Measurements from ENCODE around the gene LGALS3.

The LGALS3 gene

DNA sequence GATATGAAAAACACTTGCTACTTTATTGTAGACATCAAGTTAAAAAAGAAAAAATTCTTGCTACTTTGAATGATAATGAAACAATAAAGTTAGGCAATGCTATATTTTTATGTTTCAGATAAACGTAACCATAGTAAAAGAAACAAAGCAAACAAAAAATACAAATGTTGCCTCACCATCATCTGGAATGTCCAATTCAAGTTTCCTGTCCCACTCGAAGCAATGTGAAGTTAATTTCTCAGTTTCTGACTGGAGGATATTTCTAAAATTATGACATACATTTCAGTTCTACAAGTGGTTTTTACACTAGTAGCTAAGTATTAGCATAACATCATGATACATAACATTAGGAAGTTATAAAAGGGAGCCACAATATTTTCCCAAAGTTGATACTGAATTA lies 41.5 kb downstream of the LGALS3 start:
- DNase-seq (ENCODE audit: low read depth, low spot score): no peak
- no peak for TF ChIP-seq CTCF (IDR thresholded peaks at IDR 0.05; ENCODE audit: low read depth, low read length)
- H3K4me3 ChIP-seq (ENCODE audit: low read depth, low read length): no peak overlapping the region
- in situ Hi-C loops (cut with HindIII; ENCODE audit: low sequenced_read_pairs): no loop called here

- TF ChIP-seq CTCF (IDR thresholded peaks at IDR 0.05; ENCODE audit: low read depth, low read length): no peak
- no peak overlapping the region for H3K4me3 ChIP-seq (ENCODE audit: low read depth, low read length)
- in situ Hi-C loops (cut with HindIII; ENCODE audit: low sequenced_read_pairs): no loop called here
- no peak for DNase-seq (ENCODE audit: low read depth, low spot score)
Measured at GRCh38 chr14:55180006-55180405, 51.0 kb downstream of the LGALS3 start.

GRCh38 chr14:55180434-55180833 lies 51.4 kb downstream of the LGALS3 start:
- TF ChIP-seq CTCF (IDR thresholded peaks at IDR 0.05; ENCODE audit: low read depth, low read length): no peak
- no peak overlapping the region for H3K4me3 ChIP-seq (ENCODE audit: low read depth, low read length)
- DNase-seq (ENCODE audit: low read depth, low spot score): peak; percentile 15
- in situ Hi-C loops (cut with HindIII; ENCODE audit: low sequenced_read_pairs): no loop called here

DNA sequence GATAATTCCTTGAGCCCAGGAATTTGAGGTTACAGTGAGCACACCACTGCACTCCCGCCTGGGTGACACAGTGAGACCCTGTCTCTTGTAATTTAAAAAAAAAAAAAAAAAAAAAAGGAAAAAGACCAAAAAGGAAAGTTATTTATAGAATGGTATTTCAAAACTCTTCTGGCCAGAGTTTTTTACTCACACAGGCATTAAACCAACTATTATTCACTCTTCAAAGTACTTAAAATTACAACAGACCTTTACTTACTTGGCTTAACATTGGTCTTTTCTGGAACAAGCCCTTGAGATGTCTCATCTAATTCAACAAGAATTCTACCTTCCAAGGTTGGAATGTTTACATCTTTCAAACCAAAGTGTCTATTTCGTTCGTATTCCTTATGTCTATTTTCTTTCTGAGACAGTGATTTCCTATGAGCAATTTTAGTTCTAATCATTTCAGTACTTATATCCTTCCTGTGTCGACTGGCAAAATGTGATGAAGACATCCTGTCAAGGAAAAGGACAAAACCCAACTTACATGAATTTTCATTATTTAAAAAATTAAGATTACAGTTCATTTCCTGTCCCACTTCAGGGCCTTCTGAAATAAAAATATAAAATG lies 59.7 kb downstream of the LGALS3 start:
- in situ Hi-C loops (cut with HindIII; ENCODE audit: low sequenced_read_pairs): no loop called here
- DNase-seq (ENCODE audit: low read depth, low spot score): no peak
- no peak overlapping the region for H3K4me3 ChIP-seq (ENCODE audit: low read depth, low read length)
- TF ChIP-seq CTCF (IDR thresholded peaks at IDR 0.05; ENCODE audit: low read depth, low read length): no peak

- DNase-seq (ENCODE audit: low read depth, low spot score): peak; percentile 2
- H3K4me3 ChIP-seq (ENCODE audit: low read depth, low read length): peak overlapping the region; percentile 92
- in situ Hi-C loops (cut with HindIII; ENCODE audit: low sequenced_read_pairs): no loop called here
- TF ChIP-seq CTCF (IDR thresholded peaks at IDR 0.05; ENCODE audit: low read depth, low read length): no peak
Measured at GRCh38 chr14:55190906-55191202, 61.8 kb downstream of the LGALS3 start.

- in situ Hi-C loops (cut with HindIII; ENCODE audit: low sequenced_read_pairs): no loop called here
- TF ChIP-seq CTCF (IDR thresholded peaks at IDR 0.05; ENCODE audit: low read depth, low read length): no peak
- DNase-seq (ENCODE audit: low read depth, low spot score): peak; percentile 96
- peak within 1 kb of the TSS; percentile 92 for H3K4me3 ChIP-seq (ENCODE audit: low read depth, low read length)
Measured at GRCh38 chr14:55191203-55192053, 62.4 kb downstream of the LGALS3 start, which contains the start of gene DLGAP5. TSS of gene DLGAP5 (minus strand) at chr14:55191585. CDS start at chr14:55189179, 2,406 bp downstream.
